ENCODE data around the gene MYH14.

MYH14 gene

DNA sequence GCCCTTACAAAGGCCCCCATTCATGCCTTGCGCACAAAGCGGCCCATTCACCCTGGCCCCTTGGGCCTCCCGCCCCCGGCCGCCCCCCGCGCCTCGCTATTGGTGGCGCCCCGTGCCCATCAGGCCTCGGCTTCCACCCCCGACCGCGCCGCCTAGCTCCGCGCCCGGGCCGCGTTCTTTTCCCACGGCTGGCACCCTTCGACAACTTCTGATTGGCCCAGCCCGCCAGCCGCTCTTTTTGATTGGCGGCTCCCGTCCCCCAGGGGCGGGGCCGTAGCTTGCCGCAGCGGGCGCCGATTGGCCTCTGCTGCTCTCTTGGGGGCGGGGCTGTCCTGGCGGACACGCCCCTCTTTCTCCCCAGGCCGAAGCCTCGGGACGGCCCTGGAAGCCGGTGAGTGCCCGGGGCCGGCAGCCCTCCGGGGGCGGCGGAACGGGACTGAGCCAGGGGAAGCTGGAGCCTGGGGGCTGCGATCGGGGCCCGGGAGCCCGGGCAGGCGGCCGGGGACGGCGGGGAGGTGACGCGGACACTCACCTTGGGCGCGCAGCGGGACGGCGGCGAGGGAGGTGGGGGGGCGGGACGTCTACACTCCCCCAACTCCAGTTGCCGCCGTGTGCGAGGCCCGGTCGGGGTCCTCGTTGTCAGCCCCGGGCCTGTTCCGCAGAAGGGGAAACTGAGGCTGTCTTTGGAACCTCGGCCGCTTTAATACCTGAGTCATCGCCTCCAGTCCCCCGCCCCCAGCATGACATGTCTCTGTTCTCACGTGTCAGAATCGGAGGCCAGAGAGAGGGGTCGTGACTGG, at the start of gene MYH14:
Gene MYH14, plus strand, starts transcription at position 342 of the 800 bp plus-strand sequence. CDS start 6,744 bp downstream, outside the sequence.
- no peaks in the 10 kb centered on the region for H3K36me3 ChIP-seq (ENCODE audit: control insufficient read depth, insufficient read depth, low read length, severe bottlenecking)
- peaks cover 44% of the 10 kb centered on the region for H3K27me3 ChIP-seq (replicated peaks; ENCODE audit: control insufficient read depth, insufficient read depth, low read length)
- H3K9me3 ChIP-seq (ENCODE audit: control insufficient read depth, low read length) = no peaks in the 10 kb centered on the region
- peak within 1 kb of the TSS; percentile 56 for H3K9ac ChIP-seq (ENCODE audit: low read length)
- peak; percentile 3 for DNase-seq (ENCODE audit: low read depth)
- peaks cover 15% of the 10 kb centered on the region for H3K4me1 ChIP-seq (ENCODE audit: control insufficient read depth, insufficient read depth, low read length)
- peak within 1 kb of the TSS; percentile 75 for H3K4me3 ChIP-seq (ENCODE audit: low read length)

DNA sequence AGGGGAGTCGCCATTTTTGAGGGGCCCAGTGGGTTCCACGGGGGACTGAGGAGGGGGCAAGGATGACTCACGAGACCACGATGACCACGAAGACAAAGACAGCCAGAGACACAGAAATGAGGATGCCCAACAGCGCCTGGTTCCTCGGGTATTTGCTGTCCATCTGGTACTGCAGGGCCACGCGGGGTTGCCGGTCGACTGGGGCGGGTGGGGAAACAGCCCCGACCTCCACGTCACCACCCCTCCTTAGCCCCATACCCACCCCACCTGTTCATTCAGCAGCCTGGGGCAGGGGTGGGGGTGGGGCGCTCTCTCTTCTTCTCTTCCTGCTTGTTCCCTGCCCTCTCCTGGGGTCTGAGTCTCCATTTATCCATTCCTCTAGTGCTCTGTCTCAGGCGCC, 48.9 kb upstream of the MYH14 start:
- H3K27me3 ChIP-seq (replicated peaks; ENCODE audit: control insufficient read depth, insufficient read depth, low read length) = no peaks in the 10 kb centered on the region
- H3K4me3 ChIP-seq (ENCODE audit: low read length) = no peak overlapping the region

DNA sequence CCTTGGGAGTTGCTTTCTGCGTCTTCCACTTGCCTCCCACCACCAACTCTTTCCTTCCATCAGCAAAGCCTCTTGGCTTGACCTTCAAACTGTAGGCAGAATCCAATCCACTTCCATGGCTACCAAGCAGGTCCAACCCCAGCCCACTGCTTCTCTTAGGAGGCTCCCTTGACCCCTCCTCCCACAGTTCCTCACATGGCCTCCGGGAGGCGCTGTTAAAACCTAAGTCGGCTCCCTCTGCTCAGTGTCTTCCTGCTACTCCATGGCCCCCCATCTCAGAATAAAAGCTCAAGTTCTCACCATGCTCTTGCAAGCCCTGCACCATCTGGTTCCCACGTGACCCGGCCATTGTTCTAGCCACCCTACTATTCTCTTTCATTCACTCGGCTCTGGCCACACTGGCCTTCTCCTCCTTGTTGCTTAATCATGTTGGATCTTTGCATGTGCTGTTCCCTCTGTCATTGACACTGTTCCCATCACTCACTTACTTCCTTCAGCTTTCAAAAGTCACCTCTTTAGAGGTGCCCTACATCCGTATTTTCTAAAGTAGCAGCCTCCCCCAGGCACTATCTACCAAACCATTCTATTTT, 47.8 kb upstream of the MYH14 start:
- Histone ChIP-seq H3K9ac (ENCODE audit: low read length) (no peak overlapping the region), H3K36me3 (ENCODE audit: control insufficient read depth, insufficient read depth, low read length, severe bottlenecking) (no peaks in the 10 kb centered on the region), H3K27me3 (replicated peaks; ENCODE audit: control insufficient read depth, insufficient read depth, low read length) (no peaks in the 10 kb centered on the region), H3K4me1 (ENCODE audit: control insufficient read depth, insufficient read depth, low read length) (no peaks in the 10 kb centered on the region), H3K4me3 (ENCODE audit: low read length) (no peak overlapping the region), H3K9me3 (ENCODE audit: control insufficient read depth, low read length) (peaks cover 9% of the 10 kb centered on the region)
- no peak for DNase-seq (ENCODE audit: low read depth)

More for the DNA sequence above, 48.9 kb upstream of the MYH14 start:
- H3K9ac ChIP-seq (ENCODE audit: low read length) = no peak overlapping the region
- DNase-seq (ENCODE audit: low read depth) = no peak
- H3K36me3 ChIP-seq (ENCODE audit: control insufficient read depth, insufficient read depth, low read length, severe bottlenecking) = no peaks in the 10 kb centered on the region
- peaks cover 9% of the 10 kb centered on the region for H3K9me3 ChIP-seq (ENCODE audit: control insufficient read depth, low read length)
- no peaks in the 10 kb centered on the region for H3K4me1 ChIP-seq (ENCODE audit: control insufficient read depth, insufficient read depth, low read length)

DNA sequence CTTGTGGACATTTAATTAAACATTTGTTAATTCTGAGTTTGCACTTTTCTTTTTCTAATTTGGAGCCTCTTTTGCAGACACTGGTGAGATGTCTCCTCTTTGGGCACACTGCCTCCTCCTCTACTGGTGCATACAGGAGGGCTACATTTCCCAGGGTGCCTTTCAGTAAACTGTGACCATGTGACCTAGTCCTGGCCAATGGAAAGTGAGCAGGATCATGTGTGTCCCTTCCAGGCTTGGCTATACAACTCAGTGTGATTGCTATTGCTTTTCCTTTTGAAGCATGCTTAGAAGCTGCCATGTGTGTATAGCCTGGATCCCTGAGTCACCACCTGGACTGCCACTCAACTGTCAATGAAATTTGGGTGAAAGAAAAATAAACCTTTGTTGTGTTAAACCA, 44.8 kb upstream of the MYH14 start:
- H3K4me3 ChIP-seq (ENCODE audit: low read length) = no peak overlapping the region

DNA sequence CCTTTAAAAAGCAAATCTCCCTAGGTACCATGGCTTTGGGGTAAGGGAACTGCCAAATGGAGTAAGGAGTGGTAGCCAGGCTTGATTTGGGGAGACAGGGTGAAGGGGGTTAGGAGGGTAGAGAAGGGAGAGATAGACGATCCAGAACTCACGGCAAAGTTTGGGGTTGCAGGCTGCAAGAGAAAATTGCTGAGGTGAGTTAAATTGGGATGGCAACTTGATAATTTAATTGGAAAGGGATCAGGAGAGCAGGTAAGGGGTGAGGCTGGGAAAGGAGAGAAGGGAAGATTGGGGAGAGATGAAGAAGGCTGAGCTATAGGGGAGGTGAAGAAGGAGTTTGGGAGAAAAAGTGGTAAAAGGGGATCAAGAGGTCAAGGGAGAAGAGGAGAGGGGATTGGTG, 44.3 kb upstream of the MYH14 start:
- Histone ChIP-seq H3K36me3 (ENCODE audit: control insufficient read depth, insufficient read depth, low read length, severe bottlenecking) (no peaks in the 10 kb centered on the region), H3K9me3 (ENCODE audit: control insufficient read depth, low read length) (peaks cover 9% of the 10 kb centered on the region), H3K4me3 (ENCODE audit: low read length) (no peak overlapping the region), H3K4me1 (ENCODE audit: control insufficient read depth, insufficient read depth, low read length) (no peaks in the 10 kb centered on the region), H3K9ac (ENCODE audit: low read length) (no peak overlapping the region), H3K27me3 (replicated peaks; ENCODE audit: control insufficient read depth, insufficient read depth, low read length) (peaks cover 1% of the 10 kb centered on the region)
- no peak for DNase-seq (ENCODE audit: low read depth)

More for the DNA sequence above, 44.8 kb upstream of the MYH14 start:
- Histone ChIP-seq H3K9ac (ENCODE audit: low read length) (no peak overlapping the region), H3K4me1 (ENCODE audit: control insufficient read depth, insufficient read depth, low read length) (no peaks in the 10 kb centered on the region), H3K36me3 (ENCODE audit: control insufficient read depth, insufficient read depth, low read length, severe bottlenecking) (no peaks in the 10 kb centered on the region), H3K27me3 (replicated peaks; ENCODE audit: control insufficient read depth, insufficient read depth, low read length) (no peaks in the 10 kb centered on the region), H3K9me3 (ENCODE audit: control insufficient read depth, low read length) (peaks cover 9% of the 10 kb centered on the region)
- DNase-seq (ENCODE audit: low read depth) = no peak

DNA sequence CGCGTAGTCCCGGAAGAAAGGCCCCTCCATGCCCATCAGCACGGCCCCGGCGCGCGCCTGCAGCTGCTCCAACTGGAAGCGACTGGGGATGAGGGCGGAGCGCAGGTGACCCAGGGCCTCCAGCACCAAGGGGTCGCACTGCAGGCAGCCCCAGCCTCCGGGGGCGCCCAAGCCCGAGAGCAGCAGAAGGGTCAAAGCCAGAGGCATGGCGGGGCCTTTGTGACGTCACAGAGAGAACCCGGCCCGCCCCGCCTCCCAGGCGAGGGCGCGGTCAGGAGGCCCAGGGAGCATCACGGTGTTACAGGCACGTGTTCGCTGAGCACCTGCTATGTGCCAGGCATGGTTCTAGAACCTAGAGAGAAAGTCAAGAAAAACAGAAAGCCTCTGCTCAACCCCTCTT, 40.4 kb upstream of the MYH14 start, which contains the start of gene IZUMO2:
Gene IZUMO2, minus strand, starts transcription at position 294 of the 400 bp plus-strand sequence. Its CDS starts 87 bp downstream, at position 207.
- peaks cover 8% of the 10 kb centered on the region for H3K27me3 ChIP-seq (replicated peaks; ENCODE audit: control insufficient read depth, insufficient read depth, low read length)
- H3K4me3 ChIP-seq (ENCODE audit: low read length) = no peak within 1 kb of the TSS
- H3K4me1 ChIP-seq (ENCODE audit: control insufficient read depth, insufficient read depth, low read length) = no peaks in the 10 kb centered on the region
- DNase-seq (ENCODE audit: low read depth) = no peak
- H3K36me3 ChIP-seq (ENCODE audit: control insufficient read depth, insufficient read depth, low read length, severe bottlenecking) = no peaks in the 10 kb centered on the region
- no peak within 1 kb of the TSS for H3K9ac ChIP-seq (ENCODE audit: low read length)
- H3K9me3 ChIP-seq (ENCODE audit: control insufficient read depth, low read length) = peaks cover 9% of the 10 kb centered on the region

DNA sequence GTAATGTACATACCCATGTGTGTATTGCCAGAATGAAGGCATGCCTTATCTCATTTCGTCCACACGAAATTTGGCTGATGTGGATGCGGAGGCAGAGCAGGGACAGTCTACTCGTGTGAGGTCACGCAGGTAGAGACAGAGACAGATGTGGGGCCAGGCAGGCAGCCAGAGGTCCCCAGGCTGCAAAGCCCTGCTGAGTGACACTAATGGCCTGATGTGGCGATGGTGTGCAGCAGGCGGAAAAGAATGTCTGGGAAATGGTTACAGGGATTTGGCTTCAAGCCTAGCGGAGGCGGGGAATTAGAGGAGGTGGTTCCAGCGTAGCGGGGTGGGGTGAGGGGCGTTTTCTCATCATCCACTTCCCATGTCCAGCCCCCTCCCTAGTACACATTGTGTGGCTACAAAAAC, 36.1 kb upstream of the MYH14 start:
- Histone ChIP-seq H3K9me3 (ENCODE audit: control insufficient read depth, low read length) (no peaks in the 10 kb centered on the region), H3K4me3 (ENCODE audit: low read length) (no peak overlapping the region), H3K27me3 (replicated peaks; ENCODE audit: control insufficient read depth, insufficient read depth, low read length) (peaks cover 8% of the 10 kb centered on the region), H3K36me3 (ENCODE audit: control insufficient read depth, insufficient read depth, low read length, severe bottlenecking) (no peaks in the 10 kb centered on the region), H3K9ac (ENCODE audit: low read length) (no peak overlapping the region), H3K4me1 (ENCODE audit: control insufficient read depth, insufficient read depth, low read length) (no peaks in the 10 kb centered on the region)
- DNase-seq (ENCODE audit: low read depth) = no peak

DNA sequence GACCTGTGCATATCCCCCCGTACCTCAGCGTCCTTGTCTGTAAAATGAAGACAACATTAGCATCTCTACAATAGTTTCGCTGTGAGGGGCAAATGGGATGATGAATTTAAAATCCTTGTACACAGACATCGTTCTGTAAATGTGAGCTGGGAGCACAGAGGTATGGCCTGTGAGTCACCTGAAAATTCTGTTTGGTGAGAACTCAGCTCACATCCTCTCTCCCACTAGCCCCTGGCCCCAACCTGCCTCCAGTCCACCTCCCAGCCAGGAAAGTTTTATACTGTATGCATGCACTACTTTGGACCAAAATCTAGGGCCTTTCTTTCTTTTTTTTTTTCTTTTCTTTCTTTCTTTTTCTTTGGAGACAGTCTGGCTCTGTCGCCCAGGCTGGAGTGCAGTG, 31.7 kb upstream of the MYH14 start:
- H3K4me3 ChIP-seq (ENCODE audit: low read length) = no peak overlapping the region
- H3K9me3 ChIP-seq (ENCODE audit: control insufficient read depth, low read length) = no peaks in the 10 kb centered on the region
- peaks cover 3% of the 10 kb centered on the region for H3K27me3 ChIP-seq (replicated peaks; ENCODE audit: control insufficient read depth, insufficient read depth, low read length)
- DNase-seq (ENCODE audit: low read depth) = no peak
- H3K36me3 ChIP-seq (ENCODE audit: control insufficient read depth, insufficient read depth, low read length, severe bottlenecking) = no peaks in the 10 kb centered on the region
- H3K4me1 ChIP-seq (ENCODE audit: control insufficient read depth, insufficient read depth, low read length) = no peaks in the 10 kb centered on the region
- H3K9ac ChIP-seq (ENCODE audit: low read length) = no peak overlapping the region

DNA sequence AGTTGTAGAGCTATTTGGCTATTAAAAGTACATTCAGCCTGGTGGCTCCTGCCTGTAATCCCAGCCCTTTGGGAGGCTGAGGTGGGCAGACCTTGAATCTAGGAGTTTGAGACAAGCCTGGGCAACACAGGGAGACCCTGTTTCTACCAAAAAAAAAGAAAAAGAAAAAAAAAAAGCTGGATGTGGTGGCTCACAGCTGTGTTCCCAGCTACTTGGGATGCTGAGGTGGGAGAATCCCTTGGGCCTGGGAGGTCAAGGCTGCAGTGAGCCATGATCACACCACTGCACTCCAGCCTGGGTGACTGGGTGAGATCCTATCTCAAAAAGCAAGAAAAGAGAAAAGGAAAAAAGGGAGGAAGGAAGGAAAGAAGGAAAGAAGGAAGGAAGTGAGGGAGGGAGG, 30.7 kb upstream of the MYH14 start:
- no peak for DNase-seq (ENCODE audit: low read depth)
- H3K9me3 ChIP-seq (ENCODE audit: control insufficient read depth, low read length) = no peaks in the 10 kb centered on the region
- H3K9ac ChIP-seq (ENCODE audit: low read length) = no peak overlapping the region
- H3K4me1 ChIP-seq (ENCODE audit: control insufficient read depth, insufficient read depth, low read length) = no peaks in the 10 kb centered on the region
- H3K36me3 ChIP-seq (ENCODE audit: control insufficient read depth, insufficient read depth, low read length, severe bottlenecking) = no peaks in the 10 kb centered on the region
- H3K27me3 ChIP-seq (replicated peaks; ENCODE audit: control insufficient read depth, insufficient read depth, low read length) = peaks cover under 1% of the 10 kb centered on the region
- H3K4me3 ChIP-seq (ENCODE audit: low read length) = no peak overlapping the region

DNA sequence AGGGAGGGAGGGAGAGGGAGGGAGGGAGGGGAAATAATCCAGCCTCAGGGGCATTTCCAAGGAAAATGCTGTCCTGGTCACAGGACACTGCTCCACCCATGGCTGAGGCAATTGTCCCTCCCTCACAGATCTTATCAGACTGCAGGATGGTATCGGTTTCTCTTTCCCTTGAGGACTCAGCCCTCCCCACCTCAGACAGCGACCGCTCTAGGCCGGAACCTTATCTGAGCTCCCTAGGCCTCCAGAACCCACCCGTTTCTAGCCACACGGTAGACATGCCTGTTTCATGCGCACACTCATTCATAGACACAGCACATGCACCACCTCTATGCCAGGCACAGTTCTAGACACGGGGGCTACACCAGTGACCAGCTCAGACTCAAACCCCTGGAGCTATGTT, 30.3 kb upstream of the MYH14 start:
- no peak for DNase-seq (ENCODE audit: low read depth)
- Histone ChIP-seq H3K4me1 (ENCODE audit: control insufficient read depth, insufficient read depth, low read length) (no peaks in the 10 kb centered on the region), H3K36me3 (ENCODE audit: control insufficient read depth, insufficient read depth, low read length, severe bottlenecking) (no peaks in the 10 kb centered on the region), H3K9me3 (ENCODE audit: control insufficient read depth, low read length) (no peaks in the 10 kb centered on the region), H3K27me3 (replicated peaks; ENCODE audit: control insufficient read depth, insufficient read depth, low read length) (no peaks in the 10 kb centered on the region), H3K9ac (ENCODE audit: low read length) (no peak overlapping the region), H3K4me3 (ENCODE audit: low read length) (no peak overlapping the region)

DNA sequence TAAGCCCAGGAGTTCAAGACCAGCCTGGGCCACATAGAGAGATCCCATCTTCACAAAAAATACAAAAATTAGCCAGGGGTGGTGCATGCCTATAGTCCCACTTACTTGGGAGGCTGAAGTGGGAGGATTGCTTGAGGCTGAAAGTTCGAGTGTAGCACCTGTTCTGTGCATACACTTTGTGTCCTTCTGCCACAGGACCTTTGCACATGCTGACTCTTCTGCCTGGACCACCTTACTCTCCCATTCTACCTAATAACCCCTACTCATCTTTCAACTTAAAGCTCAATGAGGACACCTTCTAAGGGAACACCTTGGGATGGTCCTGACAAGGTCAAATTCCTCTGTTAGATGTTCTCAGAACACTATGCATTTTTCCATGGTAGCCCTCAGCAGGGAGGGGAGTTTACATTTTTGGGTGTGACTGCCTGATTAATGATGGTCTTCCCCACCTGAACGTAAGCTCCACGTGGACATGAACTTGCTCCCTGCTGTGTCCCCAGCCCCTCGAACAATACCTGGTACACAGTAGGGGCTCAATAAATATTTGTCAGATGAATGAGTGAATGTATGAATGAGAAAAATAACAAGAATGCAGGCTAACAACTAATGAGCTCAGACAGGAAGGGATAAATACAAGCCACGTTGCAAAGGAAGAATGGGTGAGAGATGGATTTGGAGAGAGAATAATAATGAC, 29.2 kb upstream of the MYH14 start:
- H3K27me3 ChIP-seq (replicated peaks; ENCODE audit: control insufficient read depth, insufficient read depth, low read length) = peaks cover 7% of the 10 kb centered on the region
- H3K36me3 ChIP-seq (ENCODE audit: control insufficient read depth, insufficient read depth, low read length, severe bottlenecking) = no peaks in the 10 kb centered on the region
- H3K4me1 ChIP-seq (ENCODE audit: control insufficient read depth, insufficient read depth, low read length) = no peaks in the 10 kb centered on the region
- no peaks in the 10 kb centered on the region for H3K9me3 ChIP-seq (ENCODE audit: control insufficient read depth, low read length)
- no peak overlapping the region for H3K4me3 ChIP-seq (ENCODE audit: low read length)
- no peak overlapping the region for H3K9ac ChIP-seq (ENCODE audit: low read length)
- DNase-seq (ENCODE audit: low read depth) = no peak

All from adipocyte (in vitro differentiated cells).